ENCODE data around the gene OR1S2.

Gene OR1S2

DNA sequence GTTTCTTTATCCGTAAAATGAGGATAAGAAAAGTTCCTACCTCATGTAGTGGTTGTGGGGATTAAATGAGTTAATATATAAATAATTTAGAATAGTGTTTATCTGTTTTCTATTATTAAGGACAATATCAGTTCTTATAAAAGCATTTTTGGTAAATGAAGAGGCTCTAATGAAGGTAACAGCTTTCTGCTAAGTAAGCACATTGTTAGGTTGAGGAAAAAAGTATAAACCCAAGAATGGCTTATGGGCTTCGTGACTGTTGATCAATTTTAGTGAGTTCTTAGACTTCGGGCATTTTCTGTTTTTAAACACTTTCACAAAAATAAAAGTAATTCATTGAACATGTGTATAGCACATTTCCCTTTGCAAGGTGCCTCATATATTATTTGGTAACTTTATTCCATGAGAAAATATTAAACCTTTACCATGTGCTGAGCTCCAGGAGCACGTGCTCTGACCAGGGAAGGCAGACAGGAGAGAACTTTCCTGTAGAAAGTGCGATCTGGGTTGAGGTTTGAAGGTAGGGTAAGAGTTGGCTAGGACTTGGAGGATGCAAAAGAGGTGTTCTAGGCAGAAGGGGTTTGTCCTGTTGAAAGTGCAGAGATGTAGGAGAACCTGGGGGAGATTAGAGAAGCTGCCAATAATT is 26.4 kb downstream of the OR1S2 start:
- H3K4me3 ChIP-seq (replicated peaks; ENCODE audit: low read depth, low read length) = no peak overlapping the region
- DNase-seq (ENCODE audit: extremely low read depth, low read depth) = no peak
- no peak for TF ChIP-seq CTCF (IDR thresholded peaks at IDR 0.05; ENCODE audit: low read depth, low read length, missing control alignments)

DNA sequence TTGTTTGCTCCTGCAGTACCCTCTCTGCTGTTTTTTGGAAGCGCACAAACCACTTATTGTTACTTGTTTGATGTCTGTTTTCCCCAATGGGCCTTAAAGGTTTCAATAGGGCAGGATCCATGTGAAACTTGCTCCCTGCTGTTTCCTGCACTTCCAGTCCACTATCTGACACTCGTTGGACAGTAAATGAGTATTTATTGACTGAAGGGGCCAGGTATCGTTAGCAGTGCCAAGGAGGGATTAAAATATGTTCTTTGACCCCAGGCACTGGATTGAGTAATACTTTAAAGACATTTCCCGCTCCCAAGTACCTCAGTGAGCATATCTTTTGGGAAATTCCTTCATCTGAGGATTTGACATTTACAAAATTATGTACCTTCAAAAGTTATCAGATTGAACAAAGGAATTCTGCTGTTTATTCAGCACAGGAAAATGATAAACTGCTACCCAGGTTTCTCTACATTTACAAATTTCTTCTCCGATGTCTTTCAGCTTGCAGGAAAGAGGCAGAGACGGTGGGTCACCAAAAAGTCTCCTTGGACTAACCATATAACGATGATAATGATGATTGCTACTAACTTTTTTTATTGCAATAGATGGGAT is 38.3 kb downstream of the OR1S2 start:
- H3K4me3 ChIP-seq (replicated peaks; ENCODE audit: low read depth, low read length) = no peak overlapping the region
- TF ChIP-seq CTCF (IDR thresholded peaks at IDR 0.05; ENCODE audit: low read depth, low read length, missing control alignments) = no peak
- DNase-seq (ENCODE audit: extremely low read depth, low read depth) = no peak

DNA sequence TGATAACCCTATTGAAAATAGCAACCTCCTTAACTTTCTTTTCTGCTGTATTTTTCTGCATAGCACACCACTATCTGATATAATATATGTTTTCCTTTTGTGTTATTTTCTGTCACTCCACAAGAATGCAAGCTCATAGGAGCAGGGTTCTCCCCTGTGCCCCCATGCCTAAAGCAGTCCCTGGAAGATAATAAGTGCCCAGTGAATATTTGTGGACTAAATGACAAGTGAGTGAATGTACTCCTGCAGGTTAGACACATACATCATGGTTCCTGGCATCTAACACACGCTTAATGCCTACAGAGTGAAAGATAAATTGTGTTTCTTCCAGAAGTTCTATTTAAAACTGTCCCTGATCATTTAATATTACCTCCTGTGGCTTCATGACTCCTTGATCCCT is 39.0 kb downstream of the OR1S2 start:
- H3K4me3 ChIP-seq (replicated peaks; ENCODE audit: low read depth, low read length) = no peak overlapping the region
- no peak for DNase-seq (ENCODE audit: extremely low read depth, low read depth)
- no peak for TF ChIP-seq CTCF (IDR thresholded peaks at IDR 0.05; ENCODE audit: low read depth, low read length, missing control alignments)

DNA sequence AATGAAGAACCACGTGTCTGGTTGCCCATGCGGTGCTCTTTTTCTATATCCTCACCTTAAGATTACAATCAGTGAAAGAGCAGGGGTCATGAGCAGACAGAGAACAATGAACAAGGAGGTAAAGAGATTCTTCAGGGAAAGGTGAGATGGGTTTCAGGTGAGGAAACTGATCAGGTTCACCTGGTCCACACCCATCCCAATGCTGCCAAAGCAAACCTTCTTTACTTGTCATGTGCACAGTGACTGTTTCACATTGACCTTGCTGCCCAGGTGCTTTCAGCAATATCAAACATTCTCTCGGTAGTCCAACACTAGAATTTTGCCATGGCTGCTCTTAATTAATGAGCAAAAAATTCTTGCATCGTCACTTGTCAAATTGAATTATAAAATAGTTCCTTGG is 39.6 kb downstream of the OR1S2 start:
- TF ChIP-seq CTCF (IDR thresholded peaks at IDR 0.05; ENCODE audit: low read depth, low read length, missing control alignments) = no peak
- no peak overlapping the region for H3K4me3 ChIP-seq (replicated peaks; ENCODE audit: low read depth, low read length)
- no peak for DNase-seq (ENCODE audit: extremely low read depth, low read depth)
